Kidney epithelial cell (primary cell): ENCODE data around the gene PACS1. TPM values are rescaled to one million over a fixed set of nuclear protein-coding genes. Genes with fewer than 3 reads are reported as not detected.
"Not testable (repeated sequence)": the region's sequence is repeated elsewhere in the genome, so short reads cannot be mapped to it uniquely, and the experiment has no call there.

Experiments
- DNase-seq: peaks from one replicate; pipeline ENCODE4 v3.0.0-alpha.2; 2010; ENCODE audit warnings: low read depth
- H3K27me3 ChIP-seq: 2 replicates; pipeline ENCODE4 v1.6.0; 2011; ENCODE audit warnings: low read length; ENCODE audit not compliant: control insufficient read depth, insufficient read depth
- H3K36me3 ChIP-seq: 2 replicates; pipeline ENCODE4 v1.5.1; 2011; ENCODE audit warnings: low read length; ENCODE audit not compliant: control insufficient read depth, insufficient read depth
- H3K4me3 ChIP-seq: 2 replicates; pipeline ENCODE4 v1.5.1; 2011; ENCODE audit warnings: low read depth, mild to moderate bottlenecking, control low read depth, low read length
- CTCF ChIP-seq: IDR thresholded peaks from 2 replicates; pipeline ENCODE4 v1.5.1; 2011; ENCODE audit warnings: mild to moderate bottlenecking, moderate library complexity, low read length, control low read depth, inconsistent platforms; ENCODE audit not compliant: insufficient read depth, poor library complexity, severe bottlenecking
- total RNA-seq: library from RNA; depleted of rRNA; stranded (reverse); fragments of >200 nt; gene quantifications from 2 replicates; pipeline ENCODE4 v1.2.3, GENCODE V29; 2015

Gene PACS1
- total RNA-seq, 1 donor from 2014 or later = 29.4 TPM

GRCh38 chr11:66109294-66109693 lies 39.2 kb downstream of the PACS1 start:
- TF ChIP-seq CTCF = no peak
- Histone ChIP-seq H3K27me3 (no peaks in the 10 kb centered on the region), H3K36me3 (no peaks in the 10 kb centered on the region), H3K4me3 (no peak overlapping the region)
- no peak for DNase-seq

- Histone ChIP-seq H3K27me3 (no peaks in the 10 kb centered on the region), H3K36me3 (no peaks in the 10 kb centered on the region), H3K4me3 (no peak overlapping the region)
- no peak for TF ChIP-seq CTCF
- no peak for DNase-seq
Observed at GRCh38 chr11:66111158-66111557, 41.1 kb downstream of the PACS1 start.

GRCh38 chr11:66112041-66112491 lies 42.0 kb downstream of the PACS1 start:
- no peak for TF ChIP-seq CTCF
- Histone ChIP-seq H3K36me3 (no peaks in the 10 kb centered on the region), H3K4me3 (no peak overlapping the region), H3K27me3 (no peaks in the 10 kb centered on the region)
- DNase-seq = no peak

GRCh38 chr11:66112601-66113499 lies 42.8 kb downstream of the PACS1 start:
- no peak overlapping the region for H3K4me3 ChIP-seq
- no peaks in the 10 kb centered on the region for H3K27me3 ChIP-seq
- H3K36me3 ChIP-seq = no peaks in the 10 kb centered on the region
- DNase-seq = peak; percentile 71
- TF ChIP-seq CTCF = no peak

GRCh38 chr11:66114957-66115356 lies 44.9 kb downstream of the PACS1 start:
- DNase-seq, H3K36me3 ChIP-seq, H3K27me3 ChIP-seq, H3K4me3 ChIP-seq: not testable (repeated sequence)

- no peak overlapping the region for H3K4me3 ChIP-seq
- H3K27me3 ChIP-seq = no peaks in the 10 kb centered on the region
- no peaks in the 10 kb centered on the region for H3K36me3 ChIP-seq
- no peak for DNase-seq
- no peak for TF ChIP-seq CTCF
Observed at GRCh38 chr11:66115638-66116301, 45.7 kb downstream of the PACS1 start.
